T-cell (primary cell): ENCODE data around the gene CA10. TPM values are rescaled to one million over a fixed set of nuclear protein-coding genes. Genes with fewer than 3 reads are reported as not detected.

Experiments
- ATAC-seq, 4 experiments: fragments of 200-7000 bp in 3 of 4; fragments of 150-1000 bp in 1 of 4; cut with Tn5 transposase; replicated peaks in 1 of 4; 1 replicate in 3 of 4; 2 replicates in 1 of 4; pipeline ENCODE4 v1.10.0; 2021; ENCODE audit warnings: moderate library complexity in 3 of 4, mild to moderate bottlenecking in 2 of 4, moderate number of reproducible peaks in 1 of 4
- CTCF ChIA-PET, 2 donors: fragments of 300-600 bp; sonication (Branson Sonifier 250); formaldehyde crosslinking; loops; one replicate each; lab custom pipeline; 2022; ENCODE audit warnings: antibody characterized with exemption in 2 of 2; lab: Charles Lee
- POLR2A ChIA-PET, 2 donors: fragments of 300-600 bp; sonication (Branson Sonifier 250); formaldehyde crosslinking; loops; one replicate each; lab custom pipeline; 2022; ENCODE audit warnings: antibody characterized with exemption in 2 of 2; lab: Charles Lee
- DNase-seq, 35 experiments: peaks; one replicate each; pipeline versions ENCODE4 v3.0.0 to v3.0.0-alpha.2; 2013 to 2023
- H3K27ac ChIP-seq: one replicate; pipeline ENCODE4 v1.5.1; 2013; ENCODE audit warnings: low read length
- H3K27me3 ChIP-seq, 2 experiments: replicated peaks in 1 of 2; 1 replicate in 1 of 2; 2 replicates in 1 of 2; pipeline versions ENCODE4 v1.6.1 to v1.7.0; 2013; ENCODE audit warnings: low read length in 1 of 2, mixed read lengths in 1 of 2; ENCODE audit not compliant: control insufficient read depth in 2 of 2, insufficient read depth in 2 of 2; ENCODE audit errors: extremely low read depth in 1 of 2
- H3K36me3 ChIP-seq, 2 donors: 1 replicate in 1 of 2; 2 replicates in 1 of 2; pipeline versions ENCODE4 v1.6.1 to v1.7.0; 2013; ENCODE audit warnings: low read length in 1 of 2; ENCODE audit not compliant: control insufficient read depth in 2 of 2, insufficient read depth in 1 of 2; ENCODE audit errors: extremely low read depth in 1 of 2
- H3K4me1 ChIP-seq, 2 experiments: 1 replicate in 1 of 2; 2 replicates in 1 of 2; pipeline versions ENCODE4 v1.6.1 to v1.7.0; 2013; ENCODE audit warnings: low read length in 2 of 2, mixed read lengths in 1 of 2; ENCODE audit not compliant: insufficient read depth in 2 of 2, control insufficient read depth in 1 of 2; ENCODE audit errors: extremely low read depth in 1 of 2
- H3K4me3 ChIP-seq, 2 donors: 1 replicate in 1 of 2; 2 replicates in 1 of 2; pipeline versions ENCODE4 v1.5.1 to v1.7.0; 2013; ENCODE audit warnings: mild to moderate bottlenecking in 2 of 2, low read length in 1 of 2, moderate library complexity in 1 of 2; ENCODE audit not compliant: control insufficient read depth in 1 of 2; ENCODE audit errors: extremely low read depth in 1 of 2
- H3K9me3 ChIP-seq: 2 replicates; pipeline ENCODE4 v1.7.0; 2013
- H3K27ac Mint-ChIP-seq, 2 donors: one replicate each; pipeline ENCODE4 v1.8.0; 2020 to 2021; ENCODE audit warnings: mild to moderate bottlenecking in 2 of 2, mixed read lengths in 2 of 2
- H3K27me3 Mint-ChIP-seq, 2 donors: one replicate each; pipeline ENCODE4 v1.8.0; 2021 to 2022; ENCODE audit warnings: mixed read lengths in 2 of 2
- H3K36me3 Mint-ChIP-seq: one replicate; pipeline ENCODE4 v1.8.0; 2021; ENCODE audit warnings: mixed read lengths
- H3K4me1 Mint-ChIP-seq, 3 donors: one replicate each; pipeline ENCODE4 v1.8.0; 2020 to 2022; ENCODE audit warnings: mixed read lengths in 3 of 3, mild to moderate bottlenecking in 1 of 3
- H3K4me3 Mint-ChIP-seq, 3 donors: one replicate each; pipeline ENCODE4 v1.8.0; 2020 to 2022; ENCODE audit warnings: mild to moderate bottlenecking in 3 of 3, mixed read lengths in 3 of 3, moderate library complexity in 3 of 3
- H3K9me3 Mint-ChIP-seq, 3 donors: one replicate each; pipeline ENCODE4 v1.8.0; 2020 to 2022; ENCODE audit warnings: mixed read lengths in 3 of 3
- WGBS: methylation state at CpG from one replicate; pipeline ENCODE4 v1.1.5; 2013; ENCODE audit warnings: missing lambda C conversion rate; ENCODE audit not compliant: insufficient coverage; 5-methylcytosine and 5-hydroxymethylcytosine counted together
- total RNA-seq, 35 experiments: library from RNA in 6 of 35; stranded (reverse) in 6 of 35; fragments of 120-200 nt in 1 of 35; gene quantifications; one replicate each; pipeline versions ENCODE4 v1.2.1 to v1.2.4 and lab custom pipeline; 2013 to 2026

The CA10 gene
- total RNA-seq, 5 donors from 2014 or later (not counting 1 experiment from before 2014, with no cell fraction given), result 0.30 TPM; not detected in 4

- no peaks in the 10 kb centered on the region for H3K36me3 ChIP-seq
- no peak for ATAC-seq
- peaks cover 7 to 9% of the 10 kb centered on the region in 2 donors for H3K27me3 Mint-ChIP-seq
- no peaks in the 10 kb centered on the region for H3K9me3 ChIP-seq
- H3K4me3 Mint-ChIP-seq, result no peak overlapping the region
- DNase-seq, result no peak
- no peak overlapping the region for H3K27ac Mint-ChIP-seq
- no peak overlapping the region for H3K27ac ChIP-seq
- H3K4me3 ChIP-seq, result no peak overlapping the region
- H3K9me3 Mint-ChIP-seq, result no peaks in the 10 kb centered on the region
- no peaks in the 10 kb centered on the region for H3K4me1 ChIP-seq
- H3K4me1 Mint-ChIP-seq, result no peaks in the 10 kb centered on the region
- peaks cover 0 to 5% of the 10 kb centered on the region in 2 experiments for H3K27me3 ChIP-seq
- H3K36me3 Mint-ChIP-seq, result no peaks in the 10 kb centered on the region
- CTCF ChIA-PET, result interaction anchor here in 1 of 2 donors (0.6 kb wide), 1 partner anchor 14 kb away, joined by 4 read pairs; no protein-coding TSS in a partner anchor
- WGBS, result no CpG with 5 or more reads among the region's 5 CpGs
- POLR2A ChIA-PET, result no interaction called here
These were observed 388.3 kb downstream of the CA10 start for GRCh38 chr17:51770027-51770759.

DNA sequence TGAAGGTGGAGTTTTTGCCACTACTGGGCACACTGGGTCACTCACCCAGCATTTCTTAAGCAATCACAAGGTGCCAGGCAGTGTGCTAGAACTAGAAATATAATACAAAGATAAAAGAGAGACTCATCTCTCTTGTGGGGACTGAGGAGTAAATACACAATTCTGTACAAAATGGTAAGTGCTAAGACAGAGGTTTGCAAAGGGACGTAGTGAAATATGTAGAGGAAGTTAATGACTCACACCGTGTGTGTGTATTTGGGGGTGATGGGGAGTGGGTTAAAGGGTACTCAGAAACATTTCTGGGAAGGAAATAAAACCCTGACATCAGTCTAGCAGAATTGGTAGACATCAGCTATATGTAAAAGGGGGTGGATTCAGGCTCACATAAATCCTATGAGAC is 389.3 kb downstream of the CA10 start:
- H3K27ac ChIP-seq, result no peak overlapping the region
- no peak for ATAC-seq
- peaks cover 0 to 8% of the 10 kb centered on the region in 2 experiments for H3K27me3 ChIP-seq
- H3K4me3 Mint-ChIP-seq, result no peak overlapping the region
- H3K9me3 ChIP-seq, result no peaks in the 10 kb centered on the region
- no peaks in the 10 kb centered on the region for H3K36me3 ChIP-seq
- no CpG with 5 or more reads among the region's 2 CpGs for WGBS
- H3K4me3 ChIP-seq, result no peak overlapping the region
- POLR2A ChIA-PET, result no interaction called here
- H3K4me1 Mint-ChIP-seq, result no peaks in the 10 kb centered on the region
- DNase-seq, result no peak
- no peaks in the 10 kb centered on the region for H3K4me1 ChIP-seq
- no peaks in the 10 kb centered on the region for H3K36me3 Mint-ChIP-seq
- no peaks in the 10 kb centered on the region for H3K9me3 Mint-ChIP-seq
- CTCF ChIA-PET, result no interaction called here
- H3K27ac Mint-ChIP-seq, result no peak overlapping the region
- peaks cover 13 to 14% of the 10 kb centered on the region in 2 donors for H3K27me3 Mint-ChIP-seq

- Mint-ChIP-seq H3K27ac (no peak overlapping the region), H3K36me3 (no peaks in the 10 kb centered on the region), H3K4me1 (no peaks in the 10 kb centered on the region), H3K4me3 (no peak overlapping the region), H3K27me3 (peaks cover 15 to 17% of the 10 kb centered on the region in 2 donors), H3K9me3 (no peaks in the 10 kb centered on the region)
- ChIA-PET POLR2A (no interaction called here), CTCF (interaction anchor here in 1 of 2 donors (0.6 kb wide), 1 partner anchor 400 kb away, joined by 4 read pairs; no protein-coding TSS in a partner anchor)
- H3K27ac ChIP-seq, result no peak overlapping the region
- H3K4me1 ChIP-seq, result no peaks in the 10 kb centered on the region
- H3K36me3 ChIP-seq, result no peaks in the 10 kb centered on the region
- DNase-seq, result no peak
- no CpG with 5 or more reads among the region's 2 CpGs for WGBS
- peaks cover 0 to 8% of the 10 kb centered on the region in 2 experiments for H3K27me3 ChIP-seq
- no peaks in the 10 kb centered on the region for H3K9me3 ChIP-seq
- no peak overlapping the region for H3K4me3 ChIP-seq
- no peak for ATAC-seq
These were observed 389.8 kb downstream of the CA10 start for GRCh38 chr17:51768706-51769105.

DNA sequence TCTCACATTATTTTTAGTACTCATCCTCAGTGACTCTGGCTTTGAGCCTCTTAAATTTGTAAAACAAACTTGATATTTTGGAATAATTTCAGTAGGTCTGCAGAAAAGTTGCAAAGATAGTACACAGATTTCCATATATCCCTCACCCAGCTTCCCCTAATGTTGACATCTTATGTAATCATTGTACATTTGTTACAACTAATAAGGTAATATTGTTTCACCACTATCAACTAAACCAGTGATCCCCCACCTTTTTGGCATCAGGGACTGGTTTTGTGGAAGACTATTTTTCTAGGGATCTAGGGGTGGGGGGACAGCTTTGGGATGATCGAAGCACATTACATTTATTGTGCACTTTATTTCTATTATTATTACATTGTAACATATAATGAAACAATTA is 391.2 kb downstream of the CA10 start:
- Mint-ChIP-seq H3K27ac (no peak overlapping the region), H3K9me3 (no peaks in the 10 kb centered on the region), H3K4me1 (no peaks in the 10 kb centered on the region), H3K36me3 (no peaks in the 10 kb centered on the region), H3K4me3 (no peak overlapping the region), H3K27me3 (peaks cover 18 to 31% of the 10 kb centered on the region in 2 donors)
- WGBS, result no CpG with 5 or more reads among the region's 1 CpG
- ATAC-seq (no peak), DNase-seq (no peak)
- peaks cover 2 to 10% of the 10 kb centered on the region in 2 experiments for H3K27me3 ChIP-seq
- H3K9me3 ChIP-seq, result no peaks in the 10 kb centered on the region
- no peak overlapping the region for H3K4me3 ChIP-seq
- ChIA-PET CTCF (no interaction called here), POLR2A (no interaction called here)
- H3K4me1 ChIP-seq, result no peaks in the 10 kb centered on the region
- no peak overlapping the region for H3K27ac ChIP-seq
- no peaks in the 10 kb centered on the region for H3K36me3 ChIP-seq

DNA sequence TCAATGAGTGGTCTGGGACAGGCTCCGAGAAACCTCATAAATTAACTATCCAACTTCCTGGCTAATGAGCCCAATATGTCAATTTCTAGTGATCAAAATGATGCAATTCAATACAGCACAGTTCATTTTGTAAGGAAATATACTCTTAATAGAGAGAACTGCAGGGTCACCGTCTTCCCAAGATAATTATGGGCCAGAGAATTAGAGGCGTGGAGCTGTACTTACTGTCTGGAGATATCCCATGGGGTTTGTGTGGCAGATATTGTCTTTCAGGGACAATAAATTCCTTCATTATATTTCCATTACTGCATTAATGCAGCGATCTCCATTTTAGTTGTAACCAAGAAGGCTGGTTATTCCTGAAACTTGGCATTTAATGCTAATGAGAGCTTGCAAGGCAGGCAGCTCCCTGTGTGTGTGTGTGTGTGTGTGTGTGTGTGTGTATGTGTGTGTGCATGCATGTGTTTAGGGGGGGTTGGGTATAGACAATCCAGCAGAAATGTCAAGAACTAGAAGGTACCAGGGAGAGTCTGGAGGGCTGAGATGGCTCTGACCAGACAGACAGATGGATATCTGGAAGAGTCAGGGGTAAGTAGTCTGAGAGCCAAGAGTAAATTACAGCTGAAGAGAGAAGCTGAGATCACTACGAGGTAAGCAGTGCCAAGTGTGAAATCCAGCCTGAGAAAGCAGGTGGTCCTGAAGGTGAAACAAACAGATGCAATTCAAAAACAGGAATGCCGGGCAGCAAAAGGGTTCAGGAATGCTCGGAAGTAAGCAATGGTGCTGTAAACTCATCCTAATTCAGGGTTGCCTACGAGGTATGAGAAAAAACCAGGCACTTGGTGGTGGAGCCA is 393.0 kb downstream of the CA10 start:
- H3K27ac Mint-ChIP-seq, result no peak overlapping the region
- no peak for DNase-seq
- 37% methylated on average over 3 of the region's 8 CpGs for WGBS
- H3K9me3 ChIP-seq, result no peaks in the 10 kb centered on the region
- no peak overlapping the region for H3K4me3 Mint-ChIP-seq
- peaks cover 22 to 36% of the 10 kb centered on the region in 2 donors for H3K27me3 Mint-ChIP-seq
- ChIA-PET CTCF (interaction anchor here (0.6 to 1.2 kb wide), 3 partner anchors 8 to 342 kb away, joined by 3 to 4 read pairs (median 3); no protein-coding TSS in a partner anchor), POLR2A (no interaction called here)
- no peaks in the 10 kb centered on the region for H3K36me3 Mint-ChIP-seq
- no peak overlapping the region for H3K27ac ChIP-seq
- no peaks in the 10 kb centered on the region for H3K9me3 Mint-ChIP-seq
- no peaks in the 10 kb centered on the region for H3K4me1 Mint-ChIP-seq
- H3K4me1 ChIP-seq, result no peaks in the 10 kb centered on the region
- H3K27me3 ChIP-seq, result peaks cover 3 to 14% of the 10 kb centered on the region in 2 experiments
- no peaks in the 10 kb centered on the region for H3K36me3 ChIP-seq
- H3K4me3 ChIP-seq, result no peak overlapping the region
- ATAC-seq, result no peak

DNA sequence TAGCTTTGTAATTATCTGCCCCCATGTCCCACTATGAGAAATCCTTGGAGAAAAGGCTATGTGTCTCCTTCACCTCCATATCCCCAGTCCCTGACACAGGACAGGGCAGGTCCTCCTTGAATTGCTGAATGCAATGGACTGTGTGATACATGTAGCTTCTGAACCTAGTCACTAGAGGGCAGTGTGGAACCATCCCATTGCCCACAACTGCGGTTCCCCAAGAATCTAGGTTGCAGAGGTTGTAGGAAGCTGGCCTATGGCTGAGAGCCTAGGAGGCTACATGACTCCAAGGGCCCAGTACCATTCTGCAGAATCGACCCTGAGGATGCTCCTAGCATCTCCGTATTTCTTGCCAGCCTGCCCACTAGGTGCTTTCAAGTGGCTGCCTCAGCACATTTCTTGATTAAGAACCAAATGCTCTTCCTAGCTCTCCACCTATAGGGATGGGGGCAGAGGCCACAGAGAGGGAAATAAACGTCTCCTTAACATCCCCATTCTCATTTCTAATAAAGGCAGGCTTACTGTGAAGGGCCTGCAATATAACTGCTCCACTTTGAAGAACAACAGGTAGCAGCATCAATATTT is 394.0 kb downstream of the CA10 start:
- peak; percentile 50 to 78 (median 62) for ATAC-seq
- peak in 22 of 35 experiments; percentile 0 to 63 (median 10) for DNase-seq
- H3K9me3 ChIP-seq, result no peaks in the 10 kb centered on the region
- H3K36me3 ChIP-seq, result no peaks in the 10 kb centered on the region
- H3K27me3 Mint-ChIP-seq, result peaks cover 22 to 41% of the 10 kb centered on the region in 2 donors
- H3K36me3 Mint-ChIP-seq, result no peaks in the 10 kb centered on the region
- H3K4me1 Mint-ChIP-seq, result no peaks in the 10 kb centered on the region
- H3K27ac Mint-ChIP-seq, result no peak overlapping the region
- POLR2A ChIA-PET, result no interaction called here
- no peak overlapping the region for H3K27ac ChIP-seq
- H3K4me1 ChIP-seq, result no peaks in the 10 kb centered on the region
- CTCF ChIA-PET, result interaction anchor here (0.5 to 1.2 kb wide), 8 partner anchors 10 to 468 kb away, joined by 3 to 6 read pairs (median 4); no protein-coding TSS in a partner anchor
- H3K9me3 Mint-ChIP-seq, result no peaks in the 10 kb centered on the region
- no peak overlapping the region for H3K4me3 Mint-ChIP-seq
- WGBS, result 0% methylated on average over 3 of the region's 4 CpGs
- H3K4me3 ChIP-seq, result no peak overlapping the region
- peaks cover 3 to 14% of the 10 kb centered on the region in 2 experiments for H3K27me3 ChIP-seq
